GM13977 (cell line): Measurements from ENCODE around the gene ALDH5A1.

ENCODE experiments used
- DNase-seq: peaks from one replicate; pipeline ENCODE4 v3.0.0; 2012; ENCODE audit warnings: low spot score
- in situ Hi-C: fragments of 300-500 bp; cut with MboI; formaldehyde crosslinking; loops from one replicate; pipeline ENCODE4 v1.12.0; 2022; ENCODE audit warnings: low sequenced_read_pairs, low pct_unique_long_range_greater_than_20kb, mixed read lengths, inconsistent platforms; ENCODE audit not compliant: unreplicated experiment
- TF ChIP-seq, protein P1 (sequence below): IDR thresholded peaks from 2 replicates; pipeline ENCODE4 v1.5.1; 2012; ENCODE audit warnings: mild to moderate bottlenecking, control low read depth; ENCODE audit not compliant: insufficient read depth; ENCODE audit errors: extremely low read depth, missing control alignments

Gene ALDH5A1

DNA sequence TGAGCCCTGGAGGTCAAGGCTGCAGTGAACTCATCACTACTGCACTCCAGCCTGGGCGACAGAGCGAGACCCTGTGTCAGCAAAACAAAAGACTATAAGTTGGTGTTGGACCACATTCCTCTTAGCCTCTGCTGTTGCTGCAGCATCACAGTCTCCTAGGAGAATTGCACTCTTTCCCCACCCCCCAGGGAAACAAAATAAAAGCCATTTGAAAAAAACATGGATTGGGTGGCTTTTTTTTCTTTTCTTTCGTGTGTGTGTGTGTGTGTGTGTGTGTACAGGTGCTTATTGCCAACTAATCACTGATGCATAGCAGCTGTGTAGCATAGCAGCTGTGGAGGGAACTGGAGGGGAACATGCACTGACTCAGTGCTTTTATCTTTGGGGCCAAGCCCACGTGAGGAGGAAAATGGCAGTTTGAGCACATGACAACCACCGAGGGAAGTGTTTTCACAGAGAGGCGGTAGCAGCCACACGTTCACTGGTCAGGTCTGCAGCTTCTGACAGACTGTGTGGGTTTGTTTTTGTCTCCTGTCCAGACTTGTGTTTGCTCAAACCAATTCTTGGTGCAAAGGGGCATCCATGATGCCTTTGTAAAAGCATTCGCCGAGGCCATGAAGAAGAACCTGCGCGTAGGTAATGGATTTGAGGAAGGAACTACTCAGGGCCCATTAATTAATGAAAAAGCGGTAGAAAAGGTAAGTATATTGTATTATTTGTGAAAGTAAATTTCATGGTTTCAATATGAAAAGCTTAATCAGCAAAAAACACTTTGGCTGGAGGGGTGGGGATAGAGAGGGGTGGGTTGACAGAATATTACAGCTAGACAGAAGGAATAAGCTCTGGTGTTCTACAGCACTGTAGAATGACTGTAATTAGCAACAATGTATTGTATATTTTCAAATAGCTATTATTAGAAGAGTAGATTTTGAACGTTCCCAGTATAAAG, 27.7 kb downstream of the ALDH5A1 start:
- TF ChIP-seq, protein P1, sequence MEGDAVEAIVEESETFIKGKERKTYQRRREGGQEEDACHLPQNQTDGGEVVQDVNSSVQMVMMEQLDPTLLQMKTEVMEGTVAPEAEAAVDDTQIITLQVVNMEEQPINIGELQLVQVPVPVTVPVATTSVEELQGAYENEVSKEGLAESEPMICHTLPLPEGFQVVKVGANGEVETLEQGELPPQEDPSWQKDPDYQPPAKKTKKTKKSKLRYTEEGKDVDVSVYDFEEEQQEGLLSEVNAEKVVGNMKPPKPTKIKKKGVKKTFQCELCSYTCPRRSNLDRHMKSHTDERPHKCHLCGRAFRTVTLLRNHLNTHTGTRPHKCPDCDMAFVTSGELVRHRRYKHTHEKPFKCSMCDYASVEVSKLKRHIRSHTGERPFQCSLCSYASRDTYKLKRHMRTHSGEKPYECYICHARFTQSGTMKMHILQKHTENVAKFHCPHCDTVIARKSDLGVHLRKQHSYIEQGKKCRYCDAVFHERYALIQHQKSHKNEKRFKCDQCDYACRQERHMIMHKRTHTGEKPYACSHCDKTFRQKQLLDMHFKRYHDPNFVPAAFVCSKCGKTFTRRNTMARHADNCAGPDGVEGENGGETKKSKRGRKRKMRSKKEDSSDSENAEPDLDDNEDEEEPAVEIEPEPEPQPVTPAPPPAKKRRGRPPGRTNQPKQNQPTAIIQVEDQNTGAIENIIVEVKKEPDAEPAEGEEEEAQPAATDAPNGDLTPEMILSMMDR: no peak
- DNase-seq: peak; percentile 53
- in situ Hi-C loops: no loop called here

DNA sequence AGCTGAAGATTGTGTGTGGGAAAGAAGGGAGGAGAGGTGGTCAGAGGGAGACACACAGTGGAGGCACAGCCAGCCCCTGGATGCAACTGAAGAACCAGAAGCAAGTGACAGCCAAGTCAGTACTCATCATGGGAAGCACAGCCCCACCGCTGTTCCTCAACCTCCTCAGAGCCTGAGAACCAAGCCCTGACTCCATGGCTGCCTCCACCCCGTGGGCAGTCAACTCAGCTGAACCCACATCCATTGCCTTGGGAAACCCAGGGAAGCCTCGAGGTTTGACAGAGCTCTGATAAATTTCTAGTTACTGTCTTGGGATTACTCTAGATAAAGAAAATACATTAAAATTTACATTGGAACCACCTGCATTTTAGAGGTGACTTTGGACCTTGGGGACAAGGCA, 29.6 kb downstream of the ALDH5A1 start:
- DNase-seq: no peak
- TF ChIP-seq, protein P1: no peak
- in situ Hi-C loops: no loop called here

GRCh38 chr6:24524805-24525204, 30.0 kb downstream of the ALDH5A1 start:
- in situ Hi-C loops: no loop called here
- TF ChIP-seq, protein P1: peak; percentile 69

GRCh38 chr6:24529985-24530384, 35.2 kb downstream of the ALDH5A1 start:
- in situ Hi-C loops: no loop called here
- TF ChIP-seq, protein P1: no peak
- DNase-seq: no peak

More at GRCh38 chr6:24524805-24525204, 30.0 kb downstream of the ALDH5A1 start:
- peak; percentile 37 for DNase-seq

DNA sequence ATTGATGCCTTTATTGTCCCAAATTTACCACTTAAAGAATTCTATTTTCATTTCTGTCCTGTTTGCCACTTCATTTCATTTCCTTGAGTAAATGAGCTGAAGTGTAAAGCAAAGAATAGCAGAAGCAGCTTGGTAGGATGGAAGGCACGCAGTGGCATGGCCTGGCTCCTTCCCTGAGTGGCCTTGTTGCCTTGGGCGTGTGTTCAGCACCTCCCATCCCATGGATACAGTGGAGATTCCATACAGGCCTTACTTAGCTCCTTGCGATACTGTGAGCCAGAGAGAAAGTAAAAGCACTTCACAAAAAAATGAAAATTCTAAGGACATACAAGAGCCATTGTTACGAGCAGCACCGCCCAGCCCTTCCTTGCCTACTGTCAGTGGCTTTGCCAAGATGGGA, 39.6 kb downstream of the ALDH5A1 start:
- DNase-seq: no peak
- TF ChIP-seq, protein P1: no peak
- in situ Hi-C loops: no loop called here

GRCh38 chr6:24535210-24535609, 40.4 kb downstream of the ALDH5A1 start:
- in situ Hi-C loops: no loop called here
- TF ChIP-seq, protein P1: no peak
- no peak for DNase-seq
